A549 (cell line): Measurements from ENCODE around the gene ANO10. TPM values are rescaled to one million over a fixed set of nuclear protein-coding genes. Genes with fewer than 3 reads are reported as not detected.

Experiments used
- ATAC-seq, 2 experiments: fragments of 200-7000 bp in 1 of 2; fragments of >200 bp in 1 of 2; cut with Nextera tagmentation in 1 of 2; cut with Tn5 transposase in 1 of 2; 3 replicates each; pipeline versions ENCODE4 v1.8.0 to v1.9.1; 2018 to 2020; ENCODE audit warnings: mild to moderate bottlenecking in 1 of 2, moderate library complexity in 1 of 2
- CTCF ChIA-PET: fragments of 300-600 bp; sonication (Branson Sonifier 250); formaldehyde crosslinking; extraction: SDS; loops from one replicate; lab custom pipeline; 2021; ENCODE audit warnings: antibody characterized with exemption, inconsistent platforms; lab: Yijun Ruan, JAX
- POLR2A ChIA-PET: fragments of 350-600 bp; formaldehyde crosslinking; extraction: SDS; loops from one replicate; lab custom pipeline; 2021; ENCODE audit warnings: antibody characterized with exemption, inconsistent platforms; lab: Yijun Ruan, JAX
- DNase-seq, 2 experiments: peaks; one replicate each; pipeline versions ENCODE4 v3.0.0 to v3.0.0-alpha.2; 2011 to 2016; ENCODE audit warnings: low read depth in 1 of 2, low spot score in 1 of 2
- FAIRE-seq: peaks from 2 replicates; lab custom pipeline; 2011; peaks lifted over from hg19 to GRCh38; lab: Jason Lieb, UNC
- H3K27ac ChIP-seq, 2 experiments: fragments of >200 bp; sonication (Bioruptor Twin); formaldehyde crosslinking; 3 replicates each; pipeline ENCODE4 v1.5.1; 2016 to 2017
- H3K4me1 ChIP-seq: fragments of >200 bp; sonication (Bioruptor Twin); formaldehyde crosslinking; 3 replicates; pipeline ENCODE4 v1.6.1; 2016
- H3K4me2 ChIP-seq: fragments of >200 bp; sonication (Bioruptor Twin); formaldehyde crosslinking; 3 replicates; pipeline ENCODE4 v1.6.1; 2016
- H3K4me3 ChIP-seq: fragments of >200 bp; sonication (Bioruptor Twin); formaldehyde crosslinking; 3 replicates; pipeline ENCODE4 v1.5.1; 2016
- H3K9me3 ChIP-seq: fragments of >200 bp; sonication (Bioruptor Twin); formaldehyde crosslinking; 3 replicates; pipeline ENCODE4 v1.6.1; 2016
- BHLHE40 ChIP-seq: IDR thresholded peaks from 2 replicates; pipeline ENCODE4 v1.6.1; 2012; ENCODE audit warnings: low read depth, low read length, inconsistent platforms
- CBX8 ChIP-seq: fragments of 200-600 bp; sonication (generic); IDR thresholded peaks from 2 replicates; pipeline ENCODE4 v1.6.1; 2016
- CHD2 ChIP-seq: fragments of 150-350 bp; IDR thresholded peaks from 2 replicates; pipeline ENCODE4 v1.6.1; 2014; ENCODE audit warnings: low read length; ENCODE audit not compliant: partially characterized antibody
- CHD4 ChIP-seq: fragments of 200-600 bp; sonication (generic); IDR thresholded peaks from 2 replicates; pipeline ENCODE4 v1.6.1; 2016; ENCODE audit warnings: antibody characterized with exemption, mild to moderate bottlenecking, borderline replicate concordance
- EHF ChIP-seq: fragments of 250-450 bp; sonication (Bioruptor Pico); IDR thresholded peaks from 2 replicates; pipeline ENCODE4 v1.5.0; 2020; ENCODE audit warnings: mild to moderate bottlenecking
- ELK1 ChIP-seq: fragments of 150-350 bp; IDR thresholded peaks from 2 replicates; pipeline ENCODE4 v1.6.1; 2014; ENCODE audit warnings: low read depth, mild to moderate bottlenecking, low read length
- FOSB ChIP-seq: fragments of 250-450 bp; sonication (Bioruptor Pico); IDR thresholded peaks from 2 replicates; pipeline ENCODE4 v1.5.0; 2020; ENCODE audit warnings: mild to moderate bottlenecking, moderate library complexity
- FOXS1 ChIP-seq: fragments of 250-450 bp; sonication (Bioruptor Pico); IDR thresholded peaks from 2 replicates; pipeline ENCODE4 v1.5.0; 2020; ENCODE audit warnings: mild to moderate bottlenecking, moderate library complexity
- HDAC2 ChIP-seq: fragments of 200-600 bp; sonication (generic); IDR thresholded peaks from 2 replicates; pipeline ENCODE4 v1.6.1; 2016
- HEYL ChIP-seq: fragments of 250-450 bp; sonication (Bioruptor Pico); IDR thresholded peaks from 2 replicates; pipeline ENCODE4 v1.8.0; 2021; ENCODE audit warnings: mild to moderate bottlenecking, moderate library complexity
- HOXA7 ChIP-seq: fragments of 250-450 bp; sonication (Bioruptor Pico); IDR thresholded peaks from 2 replicates; pipeline ENCODE4 v1.5.0; 2020; ENCODE audit warnings: mild to moderate bottlenecking, moderate library complexity
- HOXB5 ChIP-seq: fragments of 250-450 bp; sonication (Bioruptor Pico); IDR thresholded peaks from 2 replicates; pipeline ENCODE4 v1.5.0; 2020; ENCODE audit warnings: mild to moderate bottlenecking, moderate library complexity
- JUN ChIP-seq, 2 experiments: fragments of >200 bp; sonication (Bioruptor Twin); formaldehyde crosslinking; IDR thresholded peaks; 2 replicates in 1 of 2; 3 replicates in 1 of 2; pipeline ENCODE4 v1.6.1; 2016 to 2017
- KDM1A ChIP-seq: fragments of 200-600 bp; sonication (generic); IDR thresholded peaks from 2 replicates; pipeline ENCODE4 v1.6.1; 2016; ENCODE audit warnings: low read depth, mild to moderate bottlenecking
- RNF2 ChIP-seq: fragments of 200-600 bp; sonication (generic); IDR thresholded peaks from 2 replicates; pipeline ENCODE4 v1.6.1; 2016; ENCODE audit warnings: low read depth, mild to moderate bottlenecking, antibody characterized with exemption, moderate library complexity, borderline replicate concordance
- SREBF2 ChIP-seq: fragments of 450-650 bp; IDR thresholded peaks from 2 replicates; pipeline ENCODE4 v1.6.1; 2014; ENCODE audit warnings: mild to moderate bottlenecking, moderate library complexity
- TFCP2L1 ChIP-seq: fragments of 250-450 bp; sonication (Bioruptor Pico); IDR thresholded peaks from 2 replicates; pipeline ENCODE4 v1.5.0; 2021; ENCODE audit warnings: mild to moderate bottlenecking
- ZC3H11A ChIP-seq: fragments of 450-650 bp; IDR thresholded peaks from 2 replicates; pipeline ENCODE4 v1.6.1; 2014; ENCODE audit warnings: antibody characterized with exemption, mild to moderate bottlenecking
- ZFP36 ChIP-seq: fragments of 450-650 bp; IDR thresholded peaks from 2 replicates; pipeline ENCODE4 v1.6.1; 2014; ENCODE audit warnings: borderline replicate concordance; ENCODE audit not compliant: partially characterized antibody
- WGBS: methylation state at CpG from one replicate; pipeline ENCODE4 v1.1.6; 2017; ENCODE audit errors: missing lambda C conversion rate; 5-methylcytosine and 5-hydroxymethylcytosine counted together
- polyA plus RNA-seq, 4 experiments: library from polyadenylated mRNA; depleted of rRNA in 3 of 4; stranded (reverse); fragments of >200 nt; fragmentation: RNase III in 1 of 4; extraction: RNeasy Plus Mini Kit Qiagen cat#74134 plus additional on column Dnase treatment in 1 of 4; gene quantifications; 2 replicates in 3 of 4; 3 replicates in 1 of 4; pipeline ENCODE4 v1.2.3, GENCODE V29; 2011 to 2017
- TF ChIP-seq, protein P1 (sequence below): fragments of 450-650 bp; IDR thresholded peaks from 2 replicates; pipeline ENCODE4 v1.6.1; 2014; ENCODE audit warnings: antibody characterized with exemption
- TF ChIP-seq, protein P2 (sequence below): fragments of 200-600 bp; sonication (generic); IDR thresholded peaks from 2 replicates; pipeline ENCODE4 v1.6.1; 2016; ENCODE audit warnings: antibody characterized with exemption, mild to moderate bottlenecking, moderate library complexity
- TF ChIP-seq, protein P3 (sequence below): IDR thresholded peaks from 2 replicates; pipeline ENCODE4 v1.6.1; 2012
- TF ChIP-seq, protein P4 (sequence below): fragments of 250-450 bp; sonication (Bioruptor Pico); IDR thresholded peaks from 2 replicates; pipeline ENCODE4 v1.5.0; 2021; ENCODE audit warnings: mild to moderate bottlenecking, moderate library complexity, borderline replicate concordance

ANO10 gene
- polyA plus RNA-seq, 2 of the 4 experiments (the other 2 are of a cell fraction), result 20.0 to 22.8 TPM

DNA sequence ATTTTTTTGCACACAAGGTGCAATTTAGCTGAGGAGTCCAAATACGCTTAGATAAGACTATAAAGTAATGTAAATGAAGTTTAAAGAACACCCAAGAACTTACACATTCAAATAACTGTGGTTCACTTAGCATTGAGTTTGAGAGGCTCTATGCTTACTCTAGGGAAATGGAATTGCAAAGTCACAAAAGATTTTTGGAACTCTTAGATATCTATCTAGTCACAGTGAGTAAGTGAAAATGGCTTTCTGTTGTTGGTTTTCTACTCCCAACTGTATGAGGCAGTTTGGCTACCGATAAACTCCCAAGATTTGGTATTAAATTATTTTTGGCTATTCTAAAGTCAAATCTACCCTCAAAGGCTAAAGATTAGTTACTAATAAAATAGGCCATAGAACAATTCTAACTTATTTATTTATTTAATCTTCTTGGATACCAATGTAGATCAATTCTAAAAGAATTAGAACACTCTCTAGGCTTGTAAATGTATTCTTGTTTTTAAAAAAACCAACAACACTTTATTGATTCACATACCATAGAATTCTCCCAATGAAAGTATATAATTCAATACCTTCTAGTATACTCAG lies 170.0 kb downstream of the ANO10 start:
- WGBS, result 85% methylated on average over 2 of the region's 2 CpGs
- TF ChIP-seq BHLHE40 (no peak), HEYL (no peak), ZC3H11A (no peak), CHD2 (no peak), CHD4 (no peak), ELK1 (no peak), ZFP36 (no peak), CBX8 (no peak), FOSB (CRISPR knock-in tag) (no peak), SREBF2 (no peak), JUN (IDR thresholded peaks at IDR 0.05) (no peak), HOXB5 (no peak), HDAC2 (no peak), TFCP2L1 (CRISPR knock-in tag) (no peak)
- TF ChIP-seq, protein P1, sequence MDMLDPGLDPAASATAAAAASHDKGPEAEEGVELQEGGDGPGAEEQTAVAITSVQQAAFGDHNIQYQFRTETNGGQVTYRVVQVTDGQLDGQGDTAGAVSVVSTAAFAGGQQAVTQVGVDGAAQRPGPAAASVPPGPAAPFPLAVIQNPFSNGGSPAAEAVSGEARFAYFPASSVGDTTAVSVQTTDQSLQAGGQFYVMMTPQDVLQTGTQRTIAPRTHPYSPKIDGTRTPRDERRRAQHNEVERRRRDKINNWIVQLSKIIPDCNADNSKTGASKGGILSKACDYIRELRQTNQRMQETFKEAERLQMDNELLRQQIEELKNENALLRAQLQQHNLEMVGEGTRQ, result no peak
- TF ChIP-seq, protein P2, sequence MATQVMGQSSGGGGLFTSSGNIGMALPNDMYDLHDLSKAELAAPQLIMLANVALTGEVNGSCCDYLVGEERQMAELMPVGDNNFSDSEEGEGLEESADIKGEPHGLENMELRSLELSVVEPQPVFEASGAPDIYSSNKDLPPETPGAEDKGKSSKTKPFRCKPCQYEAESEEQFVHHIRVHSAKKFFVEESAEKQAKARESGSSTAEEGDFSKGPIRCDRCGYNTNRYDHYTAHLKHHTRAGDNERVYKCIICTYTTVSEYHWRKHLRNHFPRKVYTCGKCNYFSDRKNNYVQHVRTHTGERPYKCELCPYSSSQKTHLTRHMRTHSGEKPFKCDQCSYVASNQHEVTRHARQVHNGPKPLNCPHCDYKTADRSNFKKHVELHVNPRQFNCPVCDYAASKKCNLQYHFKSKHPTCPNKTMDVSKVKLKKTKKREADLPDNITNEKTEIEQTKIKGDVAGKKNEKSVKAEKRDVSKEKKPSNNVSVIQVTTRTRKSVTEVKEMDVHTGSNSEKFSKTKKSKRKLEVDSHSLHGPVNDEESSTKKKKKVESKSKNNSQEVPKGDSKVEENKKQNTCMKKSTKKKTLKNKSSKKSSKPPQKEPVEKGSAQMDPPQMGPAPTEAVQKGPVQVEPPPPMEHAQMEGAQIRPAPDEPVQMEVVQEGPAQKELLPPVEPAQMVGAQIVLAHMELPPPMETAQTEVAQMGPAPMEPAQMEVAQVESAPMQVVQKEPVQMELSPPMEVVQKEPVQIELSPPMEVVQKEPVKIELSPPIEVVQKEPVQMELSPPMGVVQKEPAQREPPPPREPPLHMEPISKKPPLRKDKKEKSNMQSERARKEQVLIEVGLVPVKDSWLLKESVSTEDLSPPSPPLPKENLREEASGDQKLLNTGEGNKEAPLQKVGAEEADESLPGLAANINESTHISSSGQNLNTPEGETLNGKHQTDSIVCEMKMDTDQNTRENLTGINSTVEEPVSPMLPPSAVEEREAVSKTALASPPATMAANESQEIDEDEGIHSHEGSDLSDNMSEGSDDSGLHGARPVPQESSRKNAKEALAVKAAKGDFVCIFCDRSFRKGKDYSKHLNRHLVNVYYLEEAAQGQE, result no peak
- TF ChIP-seq, protein P3, sequence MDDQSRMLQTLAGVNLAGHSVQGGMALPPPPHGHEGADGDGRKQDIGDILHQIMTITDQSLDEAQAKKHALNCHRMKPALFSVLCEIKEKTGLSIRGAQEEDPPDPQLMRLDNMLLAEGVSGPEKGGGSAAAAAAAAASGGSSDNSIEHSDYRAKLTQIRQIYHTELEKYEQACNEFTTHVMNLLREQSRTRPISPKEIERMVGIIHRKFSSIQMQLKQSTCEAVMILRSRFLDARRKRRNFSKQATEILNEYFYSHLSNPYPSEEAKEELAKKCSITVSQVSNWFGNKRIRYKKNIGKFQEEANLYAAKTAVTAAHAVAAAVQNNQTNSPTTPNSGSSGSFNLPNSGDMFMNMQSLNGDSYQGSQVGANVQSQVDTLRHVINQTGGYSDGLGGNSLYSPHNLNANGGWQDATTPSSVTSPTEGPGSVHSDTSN, result no peak
- DNase-seq (no peak), FAIRE-seq (no peak), ATAC-seq (no peak)
- POLR2A ChIA-PET, result no interaction called here
- H3K27ac ChIP-seq, result no peak overlapping the region
- H3K9me3 ChIP-seq, result no peaks in the 10 kb centered on the region
- CTCF ChIA-PET, result no interaction called here
- no peak overlapping the region for H3K4me3 ChIP-seq
- H3K4me2 ChIP-seq, result no peak overlapping the region
- peaks cover 8% of the 10 kb centered on the region for H3K4me1 ChIP-seq

DNA sequence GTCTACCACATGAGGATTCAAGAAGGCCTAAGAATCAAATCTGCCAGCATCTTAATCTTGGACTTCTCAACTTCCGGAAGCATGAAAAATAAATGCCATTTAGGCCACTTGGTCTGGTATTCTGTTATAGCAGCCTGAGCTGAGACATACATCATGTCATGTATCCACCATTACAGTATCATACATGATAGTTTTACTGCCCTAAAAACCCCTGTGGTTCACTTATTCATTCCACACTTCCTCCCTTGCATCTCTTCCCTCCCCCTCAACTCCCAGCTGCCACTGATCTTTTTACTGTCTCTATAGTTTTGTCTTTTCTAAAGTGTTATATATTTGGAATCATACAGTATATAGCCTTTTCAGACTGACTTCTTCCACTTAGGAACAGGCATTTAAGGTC lies 173.7 kb downstream of the ANO10 start:
- no peak overlapping the region for H3K4me3 ChIP-seq
- FAIRE-seq, result no peak
- H3K4me2 ChIP-seq, result no peak overlapping the region
- H3K4me1 ChIP-seq, result no peaks in the 10 kb centered on the region
- ChIA-PET CTCF (interaction anchor here (0.6 kb wide), 2 partner anchors 288 to 535 kb away, joined by 3 read pairs; no protein-coding TSS in a partner anchor), POLR2A (no interaction called here)
- TF ChIP-seq RNF2 (no peak), HOXA7 (CRISPR knock-in tag) (no peak), FOSB (CRISPR knock-in tag) (no peak), KDM1A (no peak), FOXS1 (CRISPR knock-in tag) (no peak), EHF (no peak)
- TF ChIP-seq, protein P1, result no peak
- TF ChIP-seq, protein P3, result no peak
- TF ChIP-seq, protein P4, sequence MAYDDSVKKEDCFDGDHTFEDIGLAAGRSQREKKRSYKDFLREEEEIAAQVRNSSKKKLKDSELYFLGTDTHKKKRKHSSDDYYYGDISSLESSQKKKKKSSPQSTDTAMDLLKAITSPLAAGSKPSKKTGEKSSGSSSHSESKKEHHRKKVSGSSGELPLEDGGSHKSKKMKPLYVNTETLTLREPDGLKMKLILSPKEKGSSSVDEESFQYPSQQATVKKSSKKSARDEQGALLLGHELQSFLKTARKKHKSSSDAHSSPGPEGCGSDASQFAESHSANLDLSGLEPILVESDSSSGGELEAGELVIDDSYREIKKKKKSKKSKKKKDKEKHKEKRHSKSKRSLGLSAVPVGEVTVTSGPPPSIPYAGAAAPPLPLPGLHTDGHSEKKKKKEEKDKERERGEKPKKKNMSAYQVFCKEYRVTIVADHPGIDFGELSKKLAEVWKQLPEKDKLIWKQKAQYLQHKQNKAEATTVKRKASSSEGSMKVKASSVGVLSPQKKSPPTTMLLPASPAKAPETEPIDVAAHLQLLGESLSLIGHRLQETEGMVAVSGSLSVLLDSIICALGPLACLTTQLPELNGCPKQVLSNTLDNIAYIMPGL (CRISPR knock-in tag), result no peak
- 94% methylated on average over 1 of the region's 1 CpG for WGBS
- no peak for ATAC-seq
- no peak for DNase-seq
- H3K9me3 ChIP-seq, result no peaks in the 10 kb centered on the region
- H3K27ac ChIP-seq, result no peak overlapping the region
